GM23338 (cell line): ENCODE data around the gene AGRP.

ENCODE experiments used
- EZH2 ChIP-seq: fragments of 200-600 bp; sonication (generic); IDR thresholded peaks from one replicate; pipeline ENCODE4 v1.8.0; 2017; ENCODE audit warnings: antibody characterized with exemption, mild to moderate bottlenecking, low read depth; ENCODE audit not compliant: unreplicated experiment
- POLR2AphosphoS5 ChIP-seq: IDR thresholded peaks from 2 replicates; pipeline ENCODE4 v1.6.1; 2016; ENCODE audit warnings: antibody characterized with exemption, low read depth
- REST ChIP-seq: IDR thresholded peaks from one replicate; pipeline ENCODE4 v1.6.1; 2018; ENCODE audit warnings: antibody characterized with exemption; ENCODE audit not compliant: unreplicated experiment
- TF ChIP-seq, protein P1 (sequence below), 2 experiments: fragments of 200-600 bp in 1 of 2; sonication (generic) in 1 of 2; conservative IDR thresholded peaks; 2 replicates each; pipeline versions ENCODE4 v1.5.1 to v1.6.1; 2016 to 2017; ENCODE audit warnings: antibody characterized with exemption in 2 of 2, low read depth in 2 of 2, mild to moderate bottlenecking in 2 of 2, moderate library complexity in 1 of 2

DNA sequence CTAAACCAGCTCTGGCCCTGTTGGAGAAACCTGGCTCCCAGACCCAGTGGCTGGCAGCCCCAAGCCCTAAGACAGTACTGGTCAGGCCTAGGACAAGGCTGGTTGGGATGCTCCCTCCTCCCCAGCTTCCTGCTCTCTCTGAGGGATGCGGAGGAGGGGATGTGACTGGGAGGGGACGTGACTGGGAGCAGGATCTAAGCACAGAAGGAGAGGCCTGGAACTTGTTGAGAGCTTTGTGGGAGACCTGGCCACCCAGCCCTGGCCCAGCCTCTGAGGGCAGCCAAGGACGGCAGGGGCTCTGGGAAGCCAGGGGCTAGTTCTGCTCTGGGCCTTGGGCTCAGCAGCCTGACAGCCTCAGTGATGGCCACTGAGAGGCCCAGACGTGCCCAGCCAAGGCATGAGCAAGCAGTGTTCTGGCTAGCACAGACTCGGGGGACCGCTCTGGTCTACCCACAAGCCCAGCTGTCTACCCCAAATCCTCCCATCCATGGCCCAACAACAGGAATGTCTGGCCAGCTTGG, 25.2 kb downstream of the AGRP start:
- TF ChIP-seq, protein P1, sequence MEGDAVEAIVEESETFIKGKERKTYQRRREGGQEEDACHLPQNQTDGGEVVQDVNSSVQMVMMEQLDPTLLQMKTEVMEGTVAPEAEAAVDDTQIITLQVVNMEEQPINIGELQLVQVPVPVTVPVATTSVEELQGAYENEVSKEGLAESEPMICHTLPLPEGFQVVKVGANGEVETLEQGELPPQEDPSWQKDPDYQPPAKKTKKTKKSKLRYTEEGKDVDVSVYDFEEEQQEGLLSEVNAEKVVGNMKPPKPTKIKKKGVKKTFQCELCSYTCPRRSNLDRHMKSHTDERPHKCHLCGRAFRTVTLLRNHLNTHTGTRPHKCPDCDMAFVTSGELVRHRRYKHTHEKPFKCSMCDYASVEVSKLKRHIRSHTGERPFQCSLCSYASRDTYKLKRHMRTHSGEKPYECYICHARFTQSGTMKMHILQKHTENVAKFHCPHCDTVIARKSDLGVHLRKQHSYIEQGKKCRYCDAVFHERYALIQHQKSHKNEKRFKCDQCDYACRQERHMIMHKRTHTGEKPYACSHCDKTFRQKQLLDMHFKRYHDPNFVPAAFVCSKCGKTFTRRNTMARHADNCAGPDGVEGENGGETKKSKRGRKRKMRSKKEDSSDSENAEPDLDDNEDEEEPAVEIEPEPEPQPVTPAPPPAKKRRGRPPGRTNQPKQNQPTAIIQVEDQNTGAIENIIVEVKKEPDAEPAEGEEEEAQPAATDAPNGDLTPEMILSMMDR (conservative IDR thresholded peaks at IDR 0.05; ENCODE audit: low read depth in 2 of 2), result no peak
- no peak for TF ChIP-seq POLR2AphosphoS5
- no peak for TF ChIP-seq EZH2
- TF ChIP-seq REST, result no peak
